ENCODE results near the gene MRPS2.

DNA sequence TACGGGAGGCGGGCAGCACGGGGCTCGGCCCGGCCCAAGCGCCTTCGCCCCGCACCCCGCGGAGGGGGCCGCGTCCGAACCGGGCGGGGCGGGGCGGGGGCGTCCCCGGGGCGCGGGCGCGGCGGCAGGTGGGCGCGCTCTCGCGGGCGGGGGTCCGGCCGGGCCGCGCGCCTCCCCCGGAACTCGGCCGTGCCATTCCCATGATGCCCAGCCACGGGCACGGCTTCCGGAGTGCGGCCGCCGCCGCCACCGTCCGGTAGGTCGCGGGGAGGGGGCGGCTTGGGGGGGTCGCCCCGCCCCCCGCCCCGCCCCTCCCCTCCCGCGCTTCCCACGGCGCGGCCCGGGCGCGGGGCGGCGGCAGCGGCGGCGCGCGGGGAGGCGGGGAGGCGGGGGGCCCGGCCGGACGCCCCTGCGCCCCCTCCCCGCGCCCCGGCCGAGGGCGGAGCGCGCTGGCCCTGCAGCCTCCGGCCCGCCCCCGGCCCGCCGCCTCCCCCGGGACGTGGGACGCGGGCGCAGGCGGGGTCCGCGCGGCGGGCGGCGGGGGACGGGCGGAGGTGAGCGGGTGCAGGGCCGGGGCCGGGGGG is 20.9 kb upstream of the MRPS2 start, which contains the start of gene PPP1R26:
- TF ChIP-seq, protein P1, sequence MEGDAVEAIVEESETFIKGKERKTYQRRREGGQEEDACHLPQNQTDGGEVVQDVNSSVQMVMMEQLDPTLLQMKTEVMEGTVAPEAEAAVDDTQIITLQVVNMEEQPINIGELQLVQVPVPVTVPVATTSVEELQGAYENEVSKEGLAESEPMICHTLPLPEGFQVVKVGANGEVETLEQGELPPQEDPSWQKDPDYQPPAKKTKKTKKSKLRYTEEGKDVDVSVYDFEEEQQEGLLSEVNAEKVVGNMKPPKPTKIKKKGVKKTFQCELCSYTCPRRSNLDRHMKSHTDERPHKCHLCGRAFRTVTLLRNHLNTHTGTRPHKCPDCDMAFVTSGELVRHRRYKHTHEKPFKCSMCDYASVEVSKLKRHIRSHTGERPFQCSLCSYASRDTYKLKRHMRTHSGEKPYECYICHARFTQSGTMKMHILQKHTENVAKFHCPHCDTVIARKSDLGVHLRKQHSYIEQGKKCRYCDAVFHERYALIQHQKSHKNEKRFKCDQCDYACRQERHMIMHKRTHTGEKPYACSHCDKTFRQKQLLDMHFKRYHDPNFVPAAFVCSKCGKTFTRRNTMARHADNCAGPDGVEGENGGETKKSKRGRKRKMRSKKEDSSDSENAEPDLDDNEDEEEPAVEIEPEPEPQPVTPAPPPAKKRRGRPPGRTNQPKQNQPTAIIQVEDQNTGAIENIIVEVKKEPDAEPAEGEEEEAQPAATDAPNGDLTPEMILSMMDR (IDR thresholded peaks at IDR 0.05 in 8 of 11, conservative IDR thresholded peaks at IDR 0.05 in 3 of 11) = no peak
- TF ChIP-seq POLR2AphosphoS5 (IDR thresholded peaks at IDR 0.05) (no peak), POLR2A (IDR thresholded peaks at IDR 0.05) (no peak)

Data from spleen (tissue), 7 donors.